Stimulated activated CD4-positive, alpha-beta T cell treated with anti-CD3 and anti-CD28 coated beads, Interleukin-4, amount 100 ng/mL, for 4 hours (primary cell): ENCODE results near the gene ANO2.

Source experiments
- DNase-seq, 2 experiments: peaks; one replicate each; pipeline ENCODE4 v3.0.0-alpha.2; 2020

Gene ANO2

DNA sequence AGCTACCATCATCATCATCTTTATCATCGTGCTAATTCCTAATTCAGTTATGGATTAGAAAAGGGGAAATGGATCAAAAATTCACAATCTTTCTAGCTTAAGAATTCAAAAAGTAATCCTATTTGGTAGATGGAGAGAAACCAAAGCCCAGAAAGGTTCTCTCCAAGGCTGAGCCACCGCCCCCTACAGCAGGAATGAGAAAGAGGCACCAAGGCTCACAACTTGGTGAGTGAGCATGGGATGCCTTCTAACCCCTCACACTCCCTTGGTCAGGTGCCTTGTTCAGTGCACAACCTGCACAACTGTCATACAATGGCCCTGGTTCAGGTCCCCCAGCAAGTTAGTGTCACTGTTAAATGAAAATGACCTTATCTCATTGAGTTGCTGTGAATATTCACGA is 171.5 kb downstream of the ANO2 start:
- DNase-seq = no peak

DNA sequence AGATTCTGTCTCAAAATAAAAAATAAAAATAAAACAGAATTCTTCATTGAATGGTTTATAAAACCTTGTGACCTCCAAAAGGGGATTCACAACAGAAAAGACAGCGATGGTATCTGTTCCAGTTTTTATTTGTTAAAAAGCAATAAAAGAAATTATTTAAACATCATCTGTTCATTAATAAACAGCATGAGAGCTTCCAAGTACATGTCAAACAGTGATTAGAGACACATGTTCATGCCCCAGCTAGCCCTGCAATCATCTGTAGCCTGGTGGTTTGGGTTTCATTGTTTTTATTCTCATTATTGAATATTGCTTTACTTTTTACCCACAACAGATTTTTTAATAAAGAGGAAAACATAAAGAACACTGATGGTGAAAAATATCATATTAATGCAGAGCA is 173.3 kb downstream of the ANO2 start:
- DNase-seq = no peak

DNA sequence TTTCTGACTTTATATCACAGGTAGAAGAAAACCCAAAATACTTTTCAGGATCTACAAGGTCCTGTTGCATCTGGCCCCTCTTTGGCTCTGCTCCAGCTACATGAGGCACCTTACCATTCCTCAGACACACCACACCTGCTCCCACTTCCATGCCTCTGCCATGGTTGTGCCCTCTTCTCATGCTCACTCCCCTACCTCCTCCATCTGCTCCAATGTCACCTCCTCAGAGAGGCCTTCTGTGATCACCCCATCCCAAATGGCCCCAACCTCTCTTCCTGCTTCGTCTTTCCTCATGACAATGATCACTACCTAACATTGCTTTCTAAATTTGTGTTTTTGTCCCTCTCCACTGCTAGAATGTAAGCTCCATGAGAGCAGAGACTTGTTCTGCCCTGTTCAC is 174.3 kb downstream of the ANO2 start:
- no peak for DNase-seq

DNA sequence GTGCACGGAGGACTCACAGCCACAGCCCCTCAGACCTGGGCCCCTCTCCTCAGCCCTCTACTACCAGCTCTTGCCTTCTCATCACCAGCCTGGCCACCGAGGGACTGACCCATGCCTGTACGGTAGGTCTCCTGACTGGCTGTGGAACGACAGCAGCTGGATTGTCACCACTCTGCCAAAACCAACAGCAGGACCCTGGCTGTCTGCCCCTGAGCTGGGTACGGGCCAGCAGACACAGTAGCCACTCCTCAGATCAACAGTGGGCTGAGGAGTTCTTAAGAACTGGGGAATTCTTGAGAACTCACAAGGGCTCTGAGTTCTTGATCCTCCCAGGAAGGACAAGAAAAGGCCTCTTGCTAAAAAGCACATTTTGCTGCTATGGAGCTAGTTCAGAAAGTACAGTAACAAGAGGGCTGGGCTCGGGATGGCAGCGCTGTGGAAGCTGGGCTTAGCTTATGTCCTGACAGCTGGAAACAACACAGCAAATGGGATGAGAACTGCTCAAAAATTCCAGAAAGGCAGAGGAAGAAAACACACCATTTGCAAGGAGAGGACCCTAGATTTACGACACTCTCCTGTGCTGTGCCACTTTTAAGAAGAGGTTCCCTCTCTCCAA is 176.4 kb downstream of the ANO2 start:
- no peak for DNase-seq

DNA sequence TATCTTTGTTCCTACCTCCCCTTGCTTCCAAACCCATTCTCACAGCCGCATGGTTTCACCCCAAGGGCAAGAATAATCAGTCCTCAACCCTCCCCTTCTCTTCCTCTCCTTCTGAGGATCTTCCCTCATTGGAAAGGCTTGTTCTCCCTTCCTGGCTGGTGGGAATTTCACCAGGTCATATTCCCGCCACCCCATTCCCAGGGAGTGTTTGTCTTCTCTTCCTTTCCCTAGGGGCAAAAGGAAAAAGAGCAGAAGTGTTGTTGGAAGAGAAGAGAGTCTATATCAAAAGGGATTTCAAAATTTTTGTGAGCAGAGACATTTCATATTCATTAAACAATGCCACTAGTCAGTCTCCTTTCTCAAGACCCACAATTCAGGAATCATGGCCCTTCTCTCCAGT is 176.9 kb downstream of the ANO2 start:
- DNase-seq = no peak

DNA sequence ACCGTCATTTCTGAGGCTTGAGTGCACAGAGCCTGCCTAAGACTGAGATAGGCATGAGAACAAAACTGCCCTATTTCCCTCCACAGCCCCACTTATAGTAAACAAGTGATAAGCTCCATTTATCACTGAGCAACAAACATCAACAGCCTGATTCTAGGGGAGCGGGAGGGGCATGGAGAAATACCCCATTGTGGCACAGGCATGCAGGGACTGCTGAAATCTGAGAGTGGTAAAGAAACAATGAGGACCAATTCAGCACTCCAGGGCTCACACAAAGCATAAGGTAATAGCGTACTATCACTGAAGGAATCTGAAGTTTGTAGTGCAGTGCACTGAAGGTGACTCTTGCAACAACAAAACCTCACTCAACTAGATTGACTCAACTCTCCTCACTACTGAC is 186.7 kb downstream of the ANO2 start:
- no peak for DNase-seq

DNA sequence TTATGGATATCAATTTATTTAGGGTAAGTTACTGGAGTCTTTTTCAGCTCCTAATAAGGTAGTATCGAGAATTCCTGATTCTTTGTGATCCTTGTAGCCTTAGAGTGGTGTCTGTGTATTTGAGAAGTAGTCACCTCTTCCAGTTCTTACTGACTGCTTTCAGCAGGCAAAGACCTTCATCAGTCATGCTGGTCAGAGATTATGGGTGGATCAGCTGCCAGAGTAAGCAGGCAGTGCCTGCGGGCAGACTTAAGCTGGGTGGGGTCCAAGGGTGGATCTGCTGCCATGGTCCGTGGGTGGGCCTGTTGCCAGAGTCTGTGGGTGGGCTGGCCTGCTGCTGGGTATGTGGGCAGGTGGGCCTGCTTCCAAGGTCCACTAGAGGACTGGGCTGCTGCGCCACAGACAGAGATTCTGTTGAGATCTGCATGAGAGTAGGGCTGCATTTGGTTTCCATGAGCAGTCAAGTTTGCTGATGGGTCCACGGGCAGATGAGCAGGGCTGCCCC is 188.7 kb downstream of the ANO2 start:
- no peak for DNase-seq

DNA sequence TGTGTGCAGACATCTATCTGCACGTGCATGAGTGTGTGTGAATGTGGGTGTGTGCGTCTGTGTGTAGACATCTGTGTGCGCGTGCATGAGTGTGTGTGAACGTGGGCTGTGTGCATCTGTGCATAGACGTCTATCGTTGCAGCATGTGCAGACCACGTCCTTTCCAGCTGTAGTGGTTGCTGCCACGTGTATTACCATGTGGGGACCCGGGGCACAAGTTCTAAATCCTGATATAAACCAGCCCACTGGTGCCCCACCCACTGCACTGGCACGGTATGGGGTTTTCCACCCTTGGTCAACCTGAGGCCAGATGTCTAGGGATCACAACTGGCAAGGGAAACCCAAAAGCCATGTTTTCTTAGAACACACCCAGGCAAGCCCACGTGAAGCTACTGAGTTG is 197.0 kb downstream of the ANO2 start:
- no peak for DNase-seq

DNA sequence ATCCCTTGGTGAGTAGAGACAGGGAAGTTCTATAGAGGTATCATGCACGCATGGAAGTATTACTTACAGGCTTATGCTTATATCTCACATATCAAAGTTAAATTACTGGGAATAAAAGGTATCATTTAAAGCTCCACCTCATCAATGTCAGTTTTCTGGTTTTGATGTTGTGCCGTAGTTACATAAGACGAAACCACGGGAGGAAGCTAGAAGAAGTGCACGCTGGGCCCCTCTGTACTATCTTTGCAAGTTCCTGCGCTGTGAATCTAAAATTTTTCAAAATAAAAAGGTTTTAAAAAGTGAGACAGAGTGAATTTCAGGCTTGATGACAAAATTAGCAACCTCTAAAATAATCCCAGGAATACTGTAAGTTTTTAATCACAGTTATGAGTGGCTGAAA is 198.1 kb downstream of the ANO2 start:
- DNase-seq = no peak

DNA sequence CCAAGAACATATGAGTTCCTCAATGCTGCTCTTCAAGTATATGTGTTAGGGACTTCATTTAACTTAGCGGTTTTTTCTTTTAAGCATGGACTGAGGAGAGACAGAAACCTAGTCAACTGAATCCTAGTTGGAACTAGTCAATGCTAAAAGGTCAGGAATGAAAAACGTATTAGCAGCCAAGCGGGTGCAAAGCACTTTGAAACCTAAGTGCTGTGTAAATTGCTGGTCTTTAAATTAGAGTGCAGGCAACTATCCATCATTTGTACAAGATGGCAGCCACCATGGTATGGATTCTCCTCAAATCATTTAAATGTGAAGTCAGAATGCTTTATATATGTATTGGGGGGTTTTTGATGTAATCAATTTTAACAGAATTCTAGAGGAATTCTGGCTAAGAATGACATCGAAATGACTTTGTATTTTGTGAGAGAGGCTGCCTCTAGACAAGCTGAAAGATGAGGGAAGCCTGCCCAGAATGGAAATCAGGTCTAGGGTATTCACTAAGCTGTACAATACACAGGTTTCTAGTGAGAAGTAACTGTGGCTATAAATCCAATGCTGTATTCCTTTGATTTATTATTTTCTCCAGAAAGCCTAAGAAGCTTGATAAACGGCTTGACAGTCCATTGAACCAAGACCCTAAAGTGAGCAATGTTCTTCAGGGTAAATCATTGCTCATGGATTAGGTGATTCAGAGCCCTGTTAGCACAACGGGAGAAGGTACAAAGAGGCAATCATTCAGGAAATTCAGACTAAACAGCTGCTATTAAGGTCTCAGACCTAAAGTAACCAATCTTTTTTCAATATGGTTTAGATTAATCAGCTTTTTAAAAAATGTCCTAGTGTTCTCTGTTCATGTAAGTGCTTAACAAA is 198.8 kb downstream of the ANO2 start:
- DNase-seq = no peak

DNA sequence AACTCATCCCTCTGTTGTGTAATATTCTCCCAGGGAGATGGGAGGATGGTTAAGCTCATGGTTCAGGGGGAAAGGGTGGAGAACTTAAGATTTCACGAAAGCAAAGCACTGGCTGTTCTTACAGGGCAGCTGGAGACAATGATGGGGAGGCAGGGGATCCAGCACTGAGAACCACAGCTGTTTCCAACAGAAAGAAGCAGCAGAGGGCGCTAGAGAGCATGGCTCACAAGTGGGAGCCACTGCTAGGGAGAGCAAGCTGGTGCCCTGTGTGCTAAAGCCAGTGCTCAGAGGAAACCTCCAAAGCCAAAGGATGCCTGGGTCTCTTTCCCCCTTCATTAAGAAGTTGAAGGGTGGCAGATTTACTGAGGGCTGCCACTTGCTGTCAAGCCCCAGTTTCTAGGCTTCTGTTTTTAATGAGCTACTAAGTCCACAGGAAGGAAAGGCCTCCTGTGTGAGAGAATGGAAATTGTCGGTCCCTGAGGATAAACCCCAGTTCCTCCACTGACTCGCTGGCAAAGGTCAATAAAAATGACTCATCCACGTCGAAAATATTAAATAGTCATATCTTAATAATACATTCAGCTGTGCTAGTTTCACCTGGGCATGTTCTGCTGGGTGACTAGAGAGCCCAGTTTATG is 199.7 kb downstream of the ANO2 start:
- peak; percentile 6 to 31 for DNase-seq

DNA sequence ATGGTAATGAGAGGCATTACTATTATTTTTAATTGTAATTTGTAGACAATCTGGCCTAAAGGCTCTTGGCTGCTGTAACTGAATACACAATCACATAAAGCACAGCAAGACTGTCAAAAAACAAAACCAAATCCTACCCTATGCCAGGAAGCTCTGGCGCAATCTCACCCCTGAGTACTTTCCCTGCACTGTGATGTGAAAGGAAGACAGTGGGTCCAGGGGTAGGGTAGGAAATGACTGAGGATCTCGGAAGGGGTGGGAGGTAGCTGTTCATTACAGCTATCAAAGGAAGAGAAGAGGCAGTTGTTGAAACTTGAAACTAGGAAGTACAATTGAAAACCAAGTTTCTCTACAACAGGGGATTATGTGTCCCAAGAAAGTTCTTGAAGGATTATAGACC is 202.8 kb downstream of the ANO2 start:
- DNase-seq = no peak

DNA sequence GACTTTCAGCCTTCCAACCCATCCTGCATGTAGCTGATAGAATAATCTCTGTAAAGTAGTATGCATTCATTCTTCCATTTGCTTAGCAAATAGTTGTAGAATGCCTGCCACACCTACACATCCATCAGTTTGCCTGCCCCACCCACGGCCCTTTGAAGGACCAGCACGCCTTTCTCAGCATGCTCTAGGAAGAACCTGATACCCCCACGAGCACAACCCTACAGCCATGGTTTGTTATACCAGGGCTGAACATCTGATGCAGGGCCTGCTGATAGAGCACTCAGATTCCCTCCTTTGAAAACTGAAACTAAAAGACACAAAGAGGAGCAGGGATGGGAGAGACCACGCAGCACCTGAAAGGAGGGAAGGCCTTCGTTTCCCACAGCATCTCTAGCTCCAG is 205.1 kb downstream of the ANO2 start:
- no peak for DNase-seq

DNA sequence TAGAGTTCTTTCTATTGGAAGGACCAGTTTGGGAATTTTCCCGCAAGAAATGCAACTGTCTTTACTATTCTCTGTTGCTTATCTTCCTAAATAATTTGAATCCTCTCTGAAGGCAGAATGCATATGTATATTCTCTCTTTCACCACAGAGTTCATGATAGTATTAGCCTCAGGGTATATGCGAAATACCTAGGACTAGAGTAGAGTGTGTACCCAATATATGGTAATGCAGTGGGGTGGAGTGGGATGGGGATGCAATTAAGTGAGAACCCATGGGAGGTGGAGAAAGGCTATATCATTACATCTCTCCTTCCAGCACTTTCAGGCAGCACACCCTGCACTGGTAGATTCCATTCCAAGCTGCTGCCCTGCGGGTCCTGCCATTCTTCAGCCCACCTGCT is 207.3 kb downstream of the ANO2 start:
- no peak for DNase-seq

DNA sequence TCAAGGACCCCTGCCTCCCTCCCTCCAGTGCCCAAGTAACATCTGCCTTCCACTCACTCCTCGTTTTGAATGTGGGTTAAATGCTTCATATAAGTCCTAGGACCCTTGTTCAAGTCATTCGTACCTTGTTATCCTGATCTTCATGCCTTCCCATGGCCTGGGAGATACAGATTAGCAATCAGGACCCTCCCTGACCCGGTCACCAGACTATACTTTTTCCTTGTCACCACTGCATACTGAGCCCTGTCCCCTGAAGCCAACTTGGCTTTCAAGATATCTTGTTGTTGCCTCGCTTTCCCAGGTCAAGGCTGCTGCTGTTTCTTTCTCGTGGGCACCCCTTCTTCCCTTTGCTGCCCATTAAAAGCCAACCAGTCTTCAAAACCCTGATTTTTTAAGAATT is 208.5 kb downstream of the ANO2 start:
- no peak for DNase-seq

DNA sequence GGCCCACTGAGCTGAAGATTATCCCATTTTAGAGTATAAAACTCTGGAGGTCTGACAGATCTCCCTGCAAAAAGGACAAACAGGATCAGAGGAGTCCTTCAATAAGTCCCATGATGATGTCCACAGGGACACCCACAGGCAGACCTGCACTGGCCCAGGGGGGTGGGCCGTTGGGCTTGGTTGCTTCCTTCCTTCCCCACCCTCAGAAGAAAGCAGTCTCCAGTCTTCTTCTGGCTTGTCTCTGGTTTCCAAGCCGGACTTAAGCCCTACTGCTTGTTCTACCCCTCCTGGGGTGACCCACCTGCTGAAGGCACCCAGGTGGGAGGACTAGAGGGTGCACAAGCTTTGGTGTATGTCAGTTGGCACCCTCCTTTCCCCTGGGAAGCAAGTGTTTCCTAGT is 209.0 kb downstream of the ANO2 start:
- DNase-seq = no peak

DNA sequence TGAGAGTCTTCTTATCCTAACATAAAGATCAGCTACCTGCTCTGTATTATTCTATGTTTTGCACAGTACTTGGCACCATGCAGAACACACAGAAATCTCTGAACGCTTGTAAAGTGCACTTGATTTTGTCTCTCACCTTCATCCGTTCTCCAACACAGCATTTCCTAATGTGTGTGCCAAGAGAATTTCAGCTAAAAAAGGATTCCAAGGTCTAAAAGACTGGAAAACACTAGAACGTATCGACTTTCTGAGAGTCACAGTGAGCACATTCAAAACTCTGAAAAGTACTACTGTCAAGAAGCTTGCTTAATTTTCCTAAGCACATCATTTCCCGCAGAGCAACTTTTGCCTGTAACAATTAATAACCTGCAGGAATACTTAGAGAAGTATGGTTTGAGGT is 211.1 kb downstream of the ANO2 start:
- no peak for DNase-seq

DNA sequence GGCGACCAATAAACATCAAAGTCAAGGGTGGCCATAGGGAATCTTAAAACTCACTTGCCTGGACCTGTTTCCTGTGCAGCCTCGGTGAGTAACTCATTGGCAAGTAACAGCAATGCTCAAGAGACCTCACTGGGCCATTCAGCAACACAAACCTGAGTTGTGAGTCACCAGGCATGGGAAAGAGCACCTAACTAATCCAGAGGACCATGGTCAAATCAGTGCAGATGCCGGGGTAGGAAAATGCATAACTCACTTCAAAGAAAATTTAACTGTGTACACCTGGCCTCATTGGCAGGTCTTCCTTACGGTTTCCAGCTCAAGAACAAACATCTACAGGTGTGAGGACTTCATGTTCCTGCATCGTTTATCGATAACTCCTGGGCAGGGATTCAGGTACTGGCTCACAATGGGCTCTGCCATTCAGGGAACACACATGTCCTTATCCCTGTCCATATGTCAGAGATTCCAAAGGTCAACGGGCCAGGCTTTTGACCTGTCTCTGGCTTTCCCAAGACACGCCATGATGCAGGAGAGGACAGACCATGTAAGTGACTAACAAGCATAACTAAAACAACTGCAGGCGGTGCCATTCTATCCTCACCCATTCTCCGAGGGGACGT is 211.8 kb downstream of the ANO2 start:
- DNase-seq = no peak

DNA sequence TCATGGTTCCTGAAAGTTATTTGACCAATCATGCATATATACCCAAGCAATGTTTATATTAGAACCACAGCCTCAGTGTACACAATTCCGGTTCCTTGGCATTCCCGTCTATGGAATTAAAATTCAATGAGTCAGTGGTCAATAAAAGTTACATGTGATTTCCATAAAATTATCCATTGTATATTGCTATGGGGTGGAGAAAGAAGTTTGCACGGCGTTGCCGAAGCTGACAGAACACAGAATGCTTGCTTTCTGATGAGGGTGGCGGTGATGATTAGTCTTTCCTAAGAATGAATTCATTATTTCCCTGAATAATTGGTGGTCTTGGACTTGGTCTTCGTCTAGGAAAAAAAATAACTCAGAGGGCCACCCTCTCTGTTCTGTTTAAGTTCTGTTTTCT is 214.1 kb downstream of the ANO2 start:
- no peak for DNase-seq

DNA sequence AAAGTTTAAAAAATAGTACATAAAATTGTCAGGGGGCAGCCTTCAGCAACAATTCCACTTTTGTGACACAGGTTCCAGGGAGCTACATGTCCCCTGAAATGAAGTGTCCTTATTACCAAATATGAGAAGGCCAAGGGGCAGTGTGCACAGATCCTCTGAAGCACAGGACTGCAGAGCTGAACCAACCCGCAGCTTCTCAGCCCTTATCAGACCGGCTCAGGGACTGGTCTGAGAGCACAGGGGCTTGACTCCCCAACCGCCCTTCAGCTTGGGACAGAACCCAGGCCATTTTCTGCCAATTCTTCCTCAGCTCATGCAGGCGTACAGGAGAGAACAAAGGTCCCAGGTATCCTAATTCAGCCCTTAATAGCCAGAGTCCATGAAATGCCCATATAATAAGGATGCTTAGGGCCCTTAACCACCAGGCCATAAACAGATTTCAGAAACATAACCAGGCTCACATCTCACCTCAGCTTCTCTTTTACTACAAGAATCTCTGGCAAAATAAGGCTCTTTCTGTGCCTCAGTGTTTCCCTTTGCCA is 221.3 kb downstream of the ANO2 start:
- DNase-seq = no peak

DNA sequence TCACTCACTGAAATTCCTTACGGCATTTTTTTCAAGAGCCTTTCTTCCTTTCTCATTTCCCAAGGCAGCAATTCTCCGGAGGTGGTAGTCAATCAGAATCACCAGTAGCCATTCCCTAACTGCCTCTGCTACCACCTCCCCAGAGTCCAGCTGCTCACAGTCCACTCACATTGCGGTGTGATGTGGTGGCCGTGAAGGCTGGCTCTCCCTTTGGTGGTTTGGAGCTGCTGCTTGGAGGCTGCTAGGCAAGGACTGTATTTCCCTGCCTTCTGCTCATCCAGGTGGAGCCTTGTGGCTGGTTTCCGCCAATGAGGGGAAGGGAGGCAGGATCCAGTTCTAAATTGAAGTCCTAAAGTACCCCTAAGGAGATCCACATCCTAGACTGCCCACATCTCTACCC is 222.0 kb downstream of the ANO2 start:
- no peak for DNase-seq

DNA sequence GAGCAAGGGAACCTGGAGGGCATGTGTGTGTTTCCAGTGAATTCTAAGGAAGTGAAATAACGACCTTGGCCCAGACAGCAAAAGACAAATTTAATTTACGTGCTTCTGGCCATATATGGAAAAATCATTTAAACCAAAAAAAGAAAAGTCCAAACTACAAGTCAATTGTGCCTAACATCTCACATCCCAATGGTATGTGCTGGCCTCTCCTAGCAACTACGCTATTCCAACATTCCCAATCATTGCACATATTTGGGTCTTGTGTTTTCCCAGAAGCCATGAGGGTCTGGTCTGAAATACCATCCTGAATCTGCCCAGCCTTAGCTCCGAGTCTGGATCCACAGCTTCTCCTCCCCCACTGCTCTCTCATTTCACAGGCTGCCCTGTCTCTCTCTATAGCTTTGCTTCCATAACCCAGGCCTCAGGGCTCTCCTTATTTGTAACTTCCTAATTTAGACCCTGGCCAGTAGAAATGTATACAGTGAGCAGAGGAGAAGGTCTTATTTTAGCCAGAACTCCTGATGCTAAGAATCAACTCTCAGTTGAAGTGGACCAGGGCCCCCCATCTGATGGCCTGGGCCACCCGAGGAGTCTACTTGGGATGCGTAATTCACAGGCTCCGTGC is 224.6 kb downstream of the ANO2 start:
- no peak for DNase-seq

DNA sequence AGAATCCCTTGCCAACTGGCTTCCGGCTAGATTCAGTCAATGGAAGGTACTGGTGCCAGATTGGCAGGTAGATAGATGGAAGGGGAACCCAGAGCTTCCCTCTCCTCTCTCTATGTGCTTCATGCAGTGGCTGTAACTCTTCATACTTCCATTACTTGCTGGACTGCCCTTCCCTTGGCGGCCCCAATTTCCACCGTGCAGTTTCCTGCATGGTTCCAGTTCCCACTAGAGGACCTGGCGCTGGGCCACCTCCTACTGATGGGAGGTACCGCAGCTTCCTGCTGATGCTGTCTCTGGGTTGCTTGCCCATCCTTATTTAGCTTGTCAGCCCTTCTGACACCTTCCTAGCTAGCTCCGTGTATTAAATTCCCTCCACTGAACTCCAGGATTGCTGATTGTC is 226.4 kb downstream of the ANO2 start:
- no peak for DNase-seq
